HCT116 (cell line): ENCODE data around the gene DENND1A. TPM values are rescaled to one million over a fixed set of nuclear protein-coding genes. Genes with fewer than 3 reads are reported as not detected.

Source experiments
- ATAC-seq: fragments of 200-7000 bp; cut with Tn5 transposase; 2 replicates; pipeline ENCODE4 v1.9.1; 2020; ENCODE audit warnings: mild to moderate bottlenecking, moderate library complexity
- BruUV-seq: library from RNA; stranded (reverse); fragments of 400-500 nt; replicated peaks from 2 replicates; lab custom pipeline; 2021; lab: Mats Ljungman, UMichigan
- CTCF ChIA-PET: fragments of 300-600 bp; sonication (Branson Sonifier 250); formaldehyde crosslinking; loops from one replicate; lab custom pipeline; 2021; ENCODE audit warnings: antibody characterized with exemption; lab: Charles Lee
- POLR2A ChIA-PET: fragments of 300-600, 350-600 bp; sonication (Branson Sonifier 250); formaldehyde crosslinking; loops from one replicate; lab custom pipeline; 2021; ENCODE audit warnings: antibody characterized with exemption; lab: Charles Lee
- RAD21 ChIA-PET, 2 experiments: fragments of 300-600 bp; sonication (Branson Sonifier 250); formaldehyde crosslinking; loops; one replicate each; lab custom pipeline; 2023; ENCODE audit warnings: low total read pairs in 2 of 2; ENCODE audit not compliant: uncharacterized antibody in 2 of 2, unreplicated experiment in 2 of 2, low non-redundant PET in 1 of 2; lab: Charles Lee
- DNase-seq: peaks from one replicate; pipeline ENCODE4 v3.0.0-alpha.2; 2010; ENCODE audit warnings: low read depth, low spot score
- H2AFZ ChIP-seq: fragments of 200-600 bp; shearing (Covaris generic), sonication (generic); 2 replicates; pipeline ENCODE4 v1.6.1; 2017; ENCODE audit warnings: low read depth, mixed run types, mixed read lengths, antibody characterized with exemption, low read length; ENCODE audit not compliant: poor library complexity, severe bottlenecking
- H3K27ac ChIP-seq: 2 replicates; pipeline ENCODE4 v1.5.1; 2012; ENCODE audit warnings: low read depth, low read length
- H3K27me3 ChIP-seq: fragments of 200-600 bp; sonication (generic); 2 replicates; pipeline ENCODE4 v1.6.1; 2016; ENCODE audit warnings: mixed run types, low read length, mixed read lengths; ENCODE audit not compliant: insufficient read depth
- H3K36me3 ChIP-seq, 2 experiments: fragments of 200-500 bp in 1 of 2; fragments of 200-600 bp in 1 of 2; sonication (Bioruptor generic) in 1 of 2; sonication (generic) in 1 of 2; 2 replicates each; pipeline versions ENCODE4 v1.5.1 to v1.6.1; 2014 to 2016; ENCODE audit warnings: low read length in 2 of 2, inconsistent platforms in 1 of 2, mixed read lengths in 1 of 2, mixed run types in 1 of 2; ENCODE audit not compliant: insufficient read depth in 2 of 2, control insufficient read depth in 1 of 2
- H3K4me1 ChIP-seq, 2 experiments: fragments of 200-600 bp in 1 of 2; sonication (generic) in 1 of 2; 2 replicates each; pipeline versions ENCODE4 v1.5.1 to v1.6.1; 2012 to 2017; ENCODE audit warnings: low read length in 2 of 2, inconsistent platforms in 1 of 2, mild to moderate bottlenecking in 1 of 2, mixed read lengths in 1 of 2, mixed run types in 1 of 2, moderate library complexity in 1 of 2; ENCODE audit not compliant: insufficient read depth in 2 of 2, control insufficient read depth in 1 of 2
- H3K4me2 ChIP-seq: fragments of 200-600 bp; sonication (generic); 2 replicates; pipeline ENCODE4 v1.6.1; 2017; ENCODE audit warnings: mixed run types, low read length, mixed read lengths
- H3K4me3 ChIP-seq, 2 experiments: fragments of 200-600 bp in 1 of 2; sonication (generic) in 1 of 2; replicated peaks in 1 of 2; 2 replicates each; pipeline ENCODE4 v1.5.1; 2011 to 2016; ENCODE audit warnings: low read length in 2 of 2, control low read depth in 1 of 2, low read depth in 1 of 2, mild to moderate bottlenecking in 1 of 2, mixed read lengths in 1 of 2, mixed run types in 1 of 2
- H3K79me2 ChIP-seq: fragments of 200-600 bp; sonication (generic); 2 replicates; pipeline ENCODE4 v1.6.1; 2017; ENCODE audit warnings: mild to moderate bottlenecking, mixed run types, low read length, moderate library complexity, mixed read lengths; ENCODE audit not compliant: insufficient read depth
- H3K9ac ChIP-seq: fragments of 200-600 bp; sonication (generic); 2 replicates; pipeline ENCODE4 v1.6.1; 2016; ENCODE audit warnings: low read length, mixed read lengths
- H3K9me2 ChIP-seq: fragments of 200-600 bp; sonication (generic), shearing (Covaris generic); 2 replicates; pipeline ENCODE4 v1.6.1; 2017; ENCODE audit warnings: mixed run types, mild to moderate bottlenecking, moderate library complexity; ENCODE audit not compliant: insufficient read depth
- H3K9me3 ChIP-seq, 2 experiments: fragments of 200-500 bp in 1 of 2; fragments of 200-600 bp in 1 of 2; sonication (Bioruptor generic) in 1 of 2; sonication (generic) in 1 of 2; 2 replicates each; pipeline ENCODE4 v1.6.1; 2014 to 2017; ENCODE audit warnings: low read length in 2 of 2, mixed read lengths in 2 of 2, inconsistent platforms in 1 of 2, low read depth in 1 of 2, mild to moderate bottlenecking in 1 of 2, mixed run types in 1 of 2, moderate library complexity in 1 of 2; ENCODE audit not compliant: control insufficient read depth in 1 of 2, insufficient read depth in 1 of 2
- H4K20me1 ChIP-seq: fragments of 200-600 bp; sonication (generic), shearing (Covaris generic); 2 replicates; pipeline ENCODE4 v1.6.1; 2017; ENCODE audit warnings: mixed run types, mild to moderate bottlenecking, moderate library complexity; ENCODE audit not compliant: insufficient read depth
- CBX3 ChIP-seq: IDR thresholded peaks from 2 replicates; pipeline ENCODE4 v1.6.1; 2012; ENCODE audit warnings: low read depth
- EGR1 ChIP-seq: IDR thresholded peaks from 2 replicates; pipeline ENCODE4 v1.6.1; 2012; ENCODE audit warnings: low read depth
- ELF1 ChIP-seq: IDR thresholded peaks from 2 replicates; pipeline ENCODE4 v1.6.1; 2012; ENCODE audit warnings: low read depth, borderline replicate concordance
- POLR2A ChIP-seq: IDR thresholded peaks from 2 replicates; pipeline ENCODE4 v1.7.0; 2011; ENCODE audit warnings: borderline replicate concordance; ENCODE audit not compliant: insufficient read depth, insufficient read length; ENCODE audit errors: extremely low read depth
- POLR2AphosphoS5 ChIP-seq: IDR thresholded peaks from 2 replicates; pipeline ENCODE4 v1.6.1; 2011; ENCODE audit warnings: mild to moderate bottlenecking, low read depth, low read length, moderate library complexity
- RAD21 ChIP-seq: IDR thresholded peaks from 2 replicates; pipeline ENCODE4 v1.6.1; 2012; ENCODE audit warnings: low read depth, mild to moderate bottlenecking
- SIN3A ChIP-seq: IDR thresholded peaks from 2 replicates; pipeline ENCODE4 v1.6.1; 2012; ENCODE audit warnings: low read depth
- SP1 ChIP-seq: IDR thresholded peaks from 2 replicates; pipeline ENCODE4 v1.6.1; 2012; ENCODE audit warnings: low read depth
- YY1 ChIP-seq: IDR thresholded peaks from 2 replicates; pipeline ENCODE4 v1.6.1; 2011; ENCODE audit warnings: low read length, low read depth, moderate library complexity, mild to moderate bottlenecking; ENCODE audit not compliant: insufficient replicate concordance; ENCODE audit errors: extremely low read depth
- ZFX ChIP-seq: fragments of 450-650 bp; IDR thresholded peaks from 2 replicates; pipeline ENCODE4 v1.6.1; 2017
- intact Hi-C: fragments of 100-400 bp; cut with micrococcal nuclease; formaldehyde crosslinking; loops from 2 replicates; pipeline ENCODE4 v1.10.0; 2022
- total RNA-seq: library from RNA; stranded (reverse); gene quantifications from one replicate; pipeline ENCODE4 v1.2.1, GENCODE V29; 2021; ENCODE audit not compliant: unreplicated experiment
- TF ChIP-seq, protein P1 (sequence below), 3 experiments: fragments of 200-600 bp in 1 of 3; sonication (generic) in 1 of 3; IDR thresholded peaks in 2 of 3; conservative IDR thresholded peaks in 1 of 3; 2 replicates each; pipeline ENCODE4 v1.5.1; 2012 to 2017; ENCODE audit warnings: low read depth in 2 of 3, low read length in 2 of 3, antibody characterized with exemption in 1 of 3, borderline replicate concordance in 1 of 3, control low read depth in 1 of 3, mild to moderate bottlenecking in 1 of 3, mixed read lengths in 1 of 3, mixed run types in 1 of 3, moderate library complexity in 1 of 3; ENCODE audit not compliant: insufficient read depth in 1 of 3

The DENND1A gene
- total RNA-seq, 1 experiment from 2014 or later, result 33.0 TPM

DNA sequence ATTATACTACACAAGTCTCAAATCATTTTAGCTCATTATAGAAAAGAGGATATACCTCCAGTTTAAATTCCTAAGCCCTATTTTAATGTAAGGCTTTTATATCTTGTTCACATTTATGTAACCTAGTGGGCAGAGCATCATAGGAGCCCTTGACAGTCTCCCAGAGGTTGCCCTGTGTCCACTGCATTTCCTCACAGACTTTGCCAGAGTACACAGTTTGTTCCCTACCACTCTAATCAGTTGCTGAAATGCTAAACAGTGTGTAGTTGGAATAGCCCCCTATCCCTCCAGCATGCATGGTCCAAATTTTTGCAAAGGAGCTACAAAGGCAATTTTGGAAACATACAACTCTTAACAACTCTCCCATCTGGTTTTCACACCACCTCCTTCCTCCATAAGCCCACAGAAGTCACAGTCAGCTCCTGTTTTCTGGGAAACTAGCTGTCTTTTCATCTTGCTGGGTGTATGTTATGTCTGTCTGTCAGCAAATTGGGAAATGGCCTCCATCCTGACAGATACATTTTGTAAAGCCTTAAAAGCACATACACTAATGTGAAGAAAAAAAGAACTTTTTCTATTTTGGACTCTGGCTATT lies 212.2 kb downstream of the DENND1A start:
- H3K79me2 ChIP-seq, result no peaks in the 10 kb centered on the region
- no peak overlapping the region for H2AFZ ChIP-seq
- no peaks in the 10 kb centered on the region for H3K4me1 ChIP-seq
- H3K27me3 ChIP-seq, result no peaks in the 10 kb centered on the region
- intact Hi-C loops, result no loop called here
- H3K4me3 ChIP-seq, result no peak overlapping the region
- DNase-seq (no peak), ATAC-seq (no peak)
- CTCF ChIA-PET, result no interaction called here
- RAD21 ChIA-PET, result no interaction called here
- H3K9me2 ChIP-seq, result no peaks in the 10 kb centered on the region
- TF ChIP-seq POLR2A, result no peak
- TF ChIP-seq ELF1, result no peak
- TF ChIP-seq RAD21, result no peak
- no peak for TF ChIP-seq YY1
- TF ChIP-seq EGR1, result no peak
- no peak for TF ChIP-seq SIN3A
- TF ChIP-seq SP1, result no peak
- TF ChIP-seq CBX3, result no peak
- TF ChIP-seq POLR2AphosphoS5, result no peak
- no peak for TF ChIP-seq ZFX
- TF ChIP-seq, protein P1, sequence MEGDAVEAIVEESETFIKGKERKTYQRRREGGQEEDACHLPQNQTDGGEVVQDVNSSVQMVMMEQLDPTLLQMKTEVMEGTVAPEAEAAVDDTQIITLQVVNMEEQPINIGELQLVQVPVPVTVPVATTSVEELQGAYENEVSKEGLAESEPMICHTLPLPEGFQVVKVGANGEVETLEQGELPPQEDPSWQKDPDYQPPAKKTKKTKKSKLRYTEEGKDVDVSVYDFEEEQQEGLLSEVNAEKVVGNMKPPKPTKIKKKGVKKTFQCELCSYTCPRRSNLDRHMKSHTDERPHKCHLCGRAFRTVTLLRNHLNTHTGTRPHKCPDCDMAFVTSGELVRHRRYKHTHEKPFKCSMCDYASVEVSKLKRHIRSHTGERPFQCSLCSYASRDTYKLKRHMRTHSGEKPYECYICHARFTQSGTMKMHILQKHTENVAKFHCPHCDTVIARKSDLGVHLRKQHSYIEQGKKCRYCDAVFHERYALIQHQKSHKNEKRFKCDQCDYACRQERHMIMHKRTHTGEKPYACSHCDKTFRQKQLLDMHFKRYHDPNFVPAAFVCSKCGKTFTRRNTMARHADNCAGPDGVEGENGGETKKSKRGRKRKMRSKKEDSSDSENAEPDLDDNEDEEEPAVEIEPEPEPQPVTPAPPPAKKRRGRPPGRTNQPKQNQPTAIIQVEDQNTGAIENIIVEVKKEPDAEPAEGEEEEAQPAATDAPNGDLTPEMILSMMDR (IDR thresholded peaks at IDR 0.05 in 2 of 3, conservative IDR thresholded peaks at IDR 0.05 in 1 of 3; ENCODE audit: borderline replicate concordance in 1 of 3, insufficient read depth in 1 of 3, low read depth in 2 of 3, low read length in 2 of 3), result no peak
- no peaks in the 10 kb centered on the region for H3K9me3 ChIP-seq
- H3K36me3 ChIP-seq, result no peaks in the 10 kb centered on the region
- no peak overlapping the region for H3K9ac ChIP-seq
- H4K20me1 ChIP-seq, result no peaks in the 10 kb centered on the region
- H3K27ac ChIP-seq, result no peak overlapping the region
- no TSS peak for BruUV-seq
- POLR2A ChIA-PET, result no interaction called here
- H3K4me2 ChIP-seq, result no peak overlapping the region
